ENCODE measurements around the gene LRG1.
A peak's percentile ranks its signal among the peaks of the same experiment; 100 is the strongest.
"Not testable (repeated sequence)": the region's sequence is repeated elsewhere in the genome, so short reads cannot be mapped to it uniquely, and the experiment has no call there.

The LRG1 gene

DNA sequence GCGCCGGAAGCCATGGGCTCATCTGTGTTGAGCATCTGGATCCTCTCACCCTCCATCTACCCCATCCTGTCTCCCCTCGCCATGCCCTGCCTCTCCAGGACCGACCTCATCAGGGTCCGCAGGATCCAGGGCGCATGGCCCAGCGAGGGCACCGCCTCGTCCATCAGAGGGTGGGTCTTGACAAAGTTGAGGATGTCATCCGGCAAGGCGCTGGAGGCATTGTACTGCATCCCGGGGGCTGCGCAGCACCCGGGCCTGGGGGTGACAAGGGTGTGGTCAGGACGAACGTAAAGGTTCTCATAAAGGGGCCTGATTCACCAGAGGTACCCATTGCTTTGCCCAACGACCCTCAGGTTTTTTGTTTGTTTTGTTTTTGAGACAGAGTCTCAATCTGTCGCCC, 10.2 kb upstream of the LRG1 start:
- DNase-seq, result no peak

- DNase-seq, result no peak
These were observed 8.4 kb upstream of the LRG1 start for GRCh38 chr19:4548238-4548584.

DNA sequence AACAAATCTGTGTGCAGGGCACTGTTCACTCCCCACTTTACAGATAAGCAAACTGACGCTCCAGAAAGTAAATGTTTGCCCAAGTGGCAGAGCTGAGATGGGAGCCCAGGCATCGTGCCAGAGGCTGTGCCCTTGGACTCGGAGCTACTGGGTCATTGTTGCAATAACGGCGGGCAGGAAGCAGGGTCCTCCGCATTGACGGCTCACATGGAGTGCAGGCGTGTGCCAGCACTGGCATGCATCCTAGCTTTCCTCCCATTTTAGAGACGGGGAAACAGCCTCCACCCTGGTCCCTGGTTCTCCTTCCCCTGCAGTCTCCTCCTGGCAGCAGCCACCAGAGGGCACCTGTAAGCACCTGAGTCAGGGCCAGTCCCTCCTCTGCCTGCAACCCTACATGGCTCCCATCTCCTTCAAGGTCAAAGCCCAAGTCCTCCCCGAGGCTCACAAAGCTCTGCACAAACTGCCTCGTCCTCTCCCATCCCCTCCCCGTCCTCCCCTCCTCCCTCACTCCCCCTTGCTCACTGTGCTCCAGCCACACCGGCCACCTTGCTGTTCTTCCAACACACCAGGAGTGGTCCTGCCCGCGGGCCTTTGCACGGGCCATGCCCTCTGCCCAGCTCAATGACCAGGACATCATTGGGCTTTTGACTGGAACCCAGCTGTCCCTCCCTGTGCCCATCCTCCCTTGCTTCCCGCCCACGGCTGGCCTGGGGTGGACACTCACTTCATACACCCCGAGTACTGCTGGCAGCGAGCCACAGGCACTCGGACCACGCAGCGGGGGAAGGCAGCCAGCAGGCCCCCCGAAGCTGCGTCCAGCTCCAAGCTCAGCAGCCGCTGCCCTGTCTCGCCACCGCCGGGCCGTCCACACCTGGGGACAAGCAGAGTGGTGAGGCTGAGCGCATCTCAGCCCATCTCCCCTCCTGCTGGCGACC, 7.7 kb upstream of the LRG1 start:
- DNase-seq, result peak; percentile 30

- no peak for DNase-seq
These were observed 4.2 kb upstream of the LRG1 start for GRCh38 chr19:4543842-4544647.

DNA sequence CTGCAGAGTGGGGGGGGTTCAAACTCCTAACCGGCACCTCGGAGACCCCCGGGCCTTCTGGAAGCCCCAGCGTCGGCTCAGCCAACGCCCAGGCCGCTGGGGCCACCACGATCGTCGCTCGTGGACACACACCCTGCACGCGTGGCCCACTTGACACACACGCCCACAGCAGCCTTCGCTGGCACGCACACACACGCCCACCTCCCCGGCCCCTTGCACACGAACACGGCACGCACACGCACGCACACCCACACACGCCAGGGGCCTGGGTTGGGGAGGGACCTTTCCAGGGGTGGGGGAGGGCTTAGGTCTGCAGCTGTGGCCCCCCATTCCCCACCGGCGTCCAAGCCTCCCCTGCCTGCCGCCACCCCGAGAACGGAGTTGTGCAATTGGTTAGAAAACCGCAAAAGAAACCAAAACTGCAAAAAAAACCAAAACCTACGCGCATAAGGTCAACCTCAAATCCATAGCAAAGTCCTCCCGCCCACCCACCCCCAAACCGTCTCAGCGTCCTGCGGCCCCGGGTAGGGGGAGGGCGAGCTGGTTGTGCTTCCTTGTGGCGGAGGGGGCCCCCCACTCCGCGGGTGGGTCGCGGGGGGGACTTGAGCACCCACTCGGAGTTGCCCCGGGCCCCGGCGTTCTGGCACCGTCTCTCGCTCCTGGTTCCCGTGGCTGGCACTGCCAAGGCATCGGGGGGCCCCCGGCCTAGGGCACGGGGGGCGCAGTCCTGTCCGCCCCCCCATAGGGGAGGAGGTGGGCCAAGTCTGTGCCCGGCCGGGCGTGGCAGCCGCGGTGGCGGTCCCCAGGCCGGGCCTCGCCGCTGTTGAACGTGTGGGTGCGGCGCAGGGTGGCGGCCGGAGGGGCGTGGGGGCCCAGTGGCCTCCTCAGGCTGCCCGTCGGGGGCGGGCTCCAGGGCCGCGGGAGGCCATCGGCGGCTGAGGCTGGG, 3.3 kb upstream of the LRG1 start:
- DNase-seq, result no peak

DNA sequence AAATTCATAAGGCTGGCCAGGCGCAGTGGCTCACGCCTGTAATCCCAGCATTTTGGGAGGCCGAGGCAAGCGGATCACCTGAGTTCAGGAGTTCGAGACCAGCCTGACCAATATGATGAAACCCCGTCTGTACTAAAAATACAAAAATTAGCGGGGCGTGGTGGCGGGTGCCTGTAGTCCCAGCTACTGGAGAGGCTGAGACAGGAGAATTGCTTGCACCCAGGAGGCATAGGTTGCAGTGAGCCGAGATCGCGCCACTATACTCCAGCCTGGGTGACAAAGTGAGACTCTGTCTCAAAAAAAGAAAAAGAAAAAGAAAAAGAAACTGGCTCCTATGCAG, 1.9 kb upstream of the LRG1 start:
- not testable (repeated sequence) for DNase-seq

GRCh38 chr19:4541114-4541805, 1.4 kb upstream of the LRG1 start:
- no peak for DNase-seq

- no peak for DNase-seq
These were observed 605 bp downstream of the LRG1 start for GRCh38 chr19:4539169-4539692.

DNA sequence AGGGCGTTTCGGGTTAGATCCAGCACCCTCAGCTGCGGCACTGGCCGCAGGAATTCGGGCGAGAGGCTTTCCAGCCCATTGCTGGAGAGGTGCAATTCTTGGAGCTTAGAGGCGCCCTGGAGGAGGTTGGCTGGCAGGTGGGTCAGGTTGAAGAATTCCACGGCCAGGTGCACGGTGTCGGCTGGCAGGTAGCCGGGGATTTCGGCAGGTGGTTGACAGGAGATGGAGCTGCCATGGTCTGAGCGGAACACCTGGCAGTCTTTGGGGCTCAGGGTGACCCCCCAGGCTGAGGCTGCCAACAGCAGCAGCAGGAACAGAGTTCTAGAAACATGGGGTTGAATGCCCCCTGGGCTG, 1.3 kb downstream of the LRG1 start:
- DNase-seq, result no peak

GRCh38 chr19:4537953-4538600, 1.8 kb downstream of the LRG1 start:
- no peak for DNase-seq

GRCh38 chr19:4536798-4537197, 3.0 kb downstream of the LRG1 start:
- no peak for DNase-seq

- peak; percentile 75 for DNase-seq
These were observed 4.8 kb downstream of the LRG1 start, which contains the start of gene PLIN5 for GRCh38 chr19:4534836-4535658. Gene PLIN5, minus strand, starts transcription at chr19:4535224. Its CDS starts 1,150 bp downstream, at chr19:4534074.

- DNase-seq, result no peak
These were observed 5.9 kb downstream of the LRG1 start for GRCh38 chr19:4533835-4534424.

DNA sequence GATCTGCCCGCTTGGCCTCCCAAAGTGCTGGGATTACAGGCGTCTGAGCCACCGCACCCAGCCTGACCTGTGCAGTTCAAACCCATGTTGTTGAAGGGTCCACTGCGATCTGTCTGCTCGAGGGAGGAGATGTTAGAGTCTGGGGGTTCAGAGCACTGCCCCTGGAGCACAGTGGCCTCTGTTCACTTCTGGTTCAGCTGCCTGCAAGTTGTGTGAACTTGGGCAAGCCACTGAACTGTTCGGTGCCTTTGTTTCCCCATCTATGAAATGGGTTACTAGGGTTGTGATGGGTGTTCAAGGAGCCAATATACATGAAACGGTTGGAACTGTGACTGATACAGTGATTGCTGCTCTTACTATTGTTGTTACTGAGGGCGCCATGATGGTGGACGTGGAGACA, 6.5 kb downstream of the LRG1 start:
- no peak for DNase-seq

DNA sequence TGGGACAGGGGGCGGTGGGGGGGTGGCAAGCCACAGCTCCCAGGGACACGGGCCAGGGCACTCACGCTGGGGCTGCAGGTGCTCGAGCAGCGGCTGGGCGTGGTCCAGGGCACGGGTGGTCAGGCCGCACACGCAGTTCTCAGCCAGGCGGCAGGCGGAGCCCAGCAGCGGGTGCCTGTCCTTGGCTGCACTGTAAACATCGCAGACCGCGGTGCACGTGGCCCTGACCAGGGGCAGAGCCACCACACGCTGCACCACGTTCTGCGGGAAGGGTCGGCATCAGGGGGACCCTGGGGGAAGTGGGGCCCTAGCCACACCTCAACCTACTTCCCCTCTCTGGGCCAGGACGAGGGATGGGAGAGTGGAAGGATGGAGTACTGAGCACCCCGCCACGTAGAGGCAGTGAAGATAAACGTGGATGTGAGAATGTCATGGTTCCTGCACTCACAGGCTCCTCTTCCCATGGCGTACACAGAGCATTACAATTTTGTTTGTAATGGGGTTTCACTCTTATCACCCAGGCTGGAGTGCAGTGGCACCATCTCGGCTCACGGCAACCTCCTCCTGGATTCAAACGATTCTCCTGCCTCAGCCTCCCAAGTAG, 8.2 kb downstream of the LRG1 start:
- DNase-seq, result no peak

DNA sequence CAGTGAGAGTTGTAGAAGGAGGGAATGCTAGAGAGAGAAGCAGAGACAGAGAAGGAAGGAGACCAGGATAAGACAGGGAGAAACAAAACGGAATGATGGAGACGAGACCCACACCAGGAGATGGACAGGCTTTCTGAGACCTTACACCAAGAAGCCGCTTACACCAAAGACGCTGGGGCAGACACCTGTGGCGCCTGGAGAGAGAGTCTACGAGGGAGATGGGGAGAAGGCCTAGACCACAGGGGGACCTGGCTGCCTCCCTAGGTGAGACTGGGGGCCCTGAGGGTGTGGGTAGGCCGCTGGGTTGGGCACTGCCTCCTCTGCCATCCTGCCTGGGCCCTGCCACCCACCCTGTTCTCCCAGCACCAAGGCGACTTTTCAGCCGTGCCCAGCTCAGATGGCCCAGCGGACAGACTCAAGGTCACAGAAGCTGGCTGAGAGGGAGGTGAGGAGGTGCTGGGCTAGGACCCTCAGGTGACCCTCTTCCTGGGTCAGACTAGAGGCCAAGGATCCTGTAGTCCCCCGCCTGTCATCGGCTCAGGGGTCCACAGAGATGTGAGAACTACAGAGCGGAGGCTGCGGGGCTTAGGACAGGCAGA, 9.8 kb downstream of the LRG1 start:
- DNase-seq, result no peak

GRCh38 chr19:4528843-4529242, 11.0 kb downstream of the LRG1 start:
- no peak for DNase-seq

DNA sequence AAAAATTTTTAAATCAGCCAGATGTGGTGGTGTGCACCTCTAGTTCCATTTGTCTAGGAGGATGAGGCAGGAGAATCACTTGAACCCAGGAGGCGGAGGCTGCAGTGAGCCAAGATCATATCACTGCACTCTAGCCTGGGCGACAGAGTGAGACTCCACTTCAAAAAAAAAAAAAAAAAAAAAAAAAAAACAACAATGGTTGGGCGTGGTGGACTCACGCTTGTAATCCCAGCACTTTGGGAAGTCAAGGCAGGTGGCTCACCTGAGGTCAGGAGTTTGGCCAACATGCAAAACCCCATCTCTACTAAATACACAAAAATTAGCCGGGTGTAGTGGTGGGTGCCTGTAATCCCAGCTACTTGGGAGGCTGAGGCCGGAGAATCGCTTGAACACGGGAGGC, 12.5 kb downstream of the LRG1 start:
- not testable (repeated sequence) for DNase-seq

DNA sequence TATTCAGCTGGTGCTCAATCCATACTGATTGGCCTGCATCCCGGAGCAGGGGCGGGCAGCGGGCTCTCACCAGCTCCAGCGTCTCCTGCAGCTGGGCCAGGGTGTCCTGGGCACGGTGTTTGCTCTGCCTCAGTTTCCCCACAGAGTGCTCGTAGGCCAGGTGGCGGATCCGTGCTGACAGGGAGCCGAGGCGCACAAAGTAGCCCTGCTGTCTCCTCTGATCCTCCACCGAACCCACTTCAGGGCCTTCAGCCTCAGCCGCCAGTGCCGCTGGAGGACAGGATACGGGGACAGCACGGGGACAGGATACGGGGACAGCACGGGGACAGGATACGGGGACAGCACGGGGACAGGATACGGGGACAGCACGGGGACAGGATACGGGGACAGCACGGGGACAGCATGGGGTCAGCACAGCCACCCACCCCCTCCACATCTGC, 14.3 kb downstream of the LRG1 start:
- no peak for DNase-seq
